Islet of Langerhans (tissue), 1 donor: ENCODE measurements around the gene USP6NL.
A peak's percentile ranks its signal among the peaks of the same experiment; 100 is the strongest.
"Not testable (repeated sequence)": the region's sequence is repeated elsewhere in the genome, so short reads cannot be mapped to it uniquely, and the experiment has no call there.

Source experiments
- FAIRE-seq: peaks from one replicate; lab custom pipeline; 2011; peaks lifted over from hg19 to GRCh38; lab: Jason Lieb, UNC

The USP6NL gene

GRCh38 chr10:11444155-11444530 lies 167.3 kb downstream of the USP6NL start:
- FAIRE-seq = no peak

DNA sequence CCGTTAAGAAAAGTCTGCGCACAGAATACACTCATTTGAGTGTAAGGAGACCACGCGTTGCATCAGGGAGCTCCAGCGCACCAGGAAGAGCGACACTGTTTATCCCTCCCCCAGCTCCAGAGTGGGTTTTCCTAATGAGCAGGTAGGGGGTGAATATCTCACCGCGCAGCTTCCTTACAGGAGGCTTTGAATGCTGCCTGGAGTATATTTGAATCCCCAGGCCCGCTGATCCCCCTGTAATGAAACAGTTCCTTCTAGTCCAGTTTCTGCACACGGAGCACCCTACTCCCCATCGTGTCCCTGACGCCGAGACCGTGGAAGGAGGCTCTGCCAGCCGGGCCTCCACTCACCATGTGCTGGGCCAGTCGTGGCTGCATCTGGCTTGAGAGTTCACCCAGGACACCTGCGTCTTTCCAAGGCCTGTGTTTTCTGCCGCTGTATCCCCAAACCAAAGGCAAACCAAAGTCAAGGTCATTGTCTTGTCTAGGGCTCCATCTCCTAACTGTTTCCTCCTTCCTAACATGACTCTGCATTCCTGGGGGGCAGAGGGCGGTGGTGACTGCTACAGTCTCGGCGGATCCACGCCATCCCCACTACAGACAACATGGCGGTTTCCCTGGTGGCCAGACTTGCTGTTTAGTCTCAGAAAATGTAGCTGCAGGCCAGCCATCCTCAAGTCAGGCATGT lies 167.8 kb downstream of the USP6NL start:
- no peak for FAIRE-seq

DNA sequence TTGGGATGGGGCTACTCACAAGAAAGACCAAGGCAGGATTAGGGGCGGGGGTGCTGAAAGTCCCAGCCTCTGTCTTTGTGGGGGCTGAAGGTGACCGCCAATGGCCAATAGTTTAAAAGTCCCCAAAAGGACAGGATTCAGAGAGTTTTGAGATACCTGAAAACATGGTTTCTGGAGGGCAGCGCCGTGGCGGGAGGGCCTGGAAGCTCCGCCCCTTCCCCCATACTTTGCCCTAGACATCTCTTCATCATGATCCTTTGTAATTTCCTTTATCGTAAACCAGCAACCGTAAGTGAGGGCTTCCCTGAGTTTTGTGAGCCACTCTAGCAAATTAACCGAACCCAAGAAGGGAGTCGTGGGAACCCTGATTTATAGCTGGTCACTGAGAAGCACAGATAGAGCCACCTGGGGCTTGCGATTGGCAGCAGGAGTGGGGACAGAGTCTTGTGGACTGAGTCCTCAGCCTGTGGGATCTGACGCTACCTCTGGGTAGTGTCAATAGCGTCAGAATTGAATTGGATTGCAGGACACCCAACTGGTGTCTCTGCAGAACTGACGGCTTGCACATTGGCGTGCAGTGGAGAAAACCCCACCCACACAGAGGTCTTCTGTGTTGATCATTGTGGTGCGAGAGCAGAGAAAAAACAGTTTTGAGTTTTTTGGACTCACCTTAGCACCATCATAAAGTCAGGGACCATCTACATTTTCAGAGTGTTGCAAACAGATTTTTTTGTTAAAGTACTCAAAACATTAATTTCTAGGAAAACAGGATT lies 169.3 kb downstream of the USP6NL start:
- FAIRE-seq = no peak

DNA sequence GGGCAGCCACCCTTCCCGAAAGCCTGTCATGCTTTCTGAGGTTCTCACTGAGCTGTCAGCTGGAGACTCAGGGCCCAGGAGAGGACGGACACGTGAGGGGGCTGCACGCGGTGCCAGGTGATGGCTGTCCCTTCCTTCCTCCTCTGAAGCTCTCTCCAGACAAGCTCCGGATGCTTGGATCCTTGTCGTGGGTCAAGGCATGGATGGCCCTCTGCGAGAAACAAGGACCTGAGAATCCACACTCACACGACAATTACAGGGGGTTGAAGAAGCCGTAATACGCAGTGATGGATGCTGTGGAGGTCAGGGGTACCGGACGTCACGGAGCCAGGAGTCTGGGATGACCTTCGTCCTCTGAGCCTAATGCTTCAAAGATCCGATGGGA lies 170.3 kb downstream of the USP6NL start:
- FAIRE-seq = no peak

- FAIRE-seq = no peak
Observed at GRCh38 chr10:11440250-11441150, 170.9 kb downstream of the USP6NL start.

DNA sequence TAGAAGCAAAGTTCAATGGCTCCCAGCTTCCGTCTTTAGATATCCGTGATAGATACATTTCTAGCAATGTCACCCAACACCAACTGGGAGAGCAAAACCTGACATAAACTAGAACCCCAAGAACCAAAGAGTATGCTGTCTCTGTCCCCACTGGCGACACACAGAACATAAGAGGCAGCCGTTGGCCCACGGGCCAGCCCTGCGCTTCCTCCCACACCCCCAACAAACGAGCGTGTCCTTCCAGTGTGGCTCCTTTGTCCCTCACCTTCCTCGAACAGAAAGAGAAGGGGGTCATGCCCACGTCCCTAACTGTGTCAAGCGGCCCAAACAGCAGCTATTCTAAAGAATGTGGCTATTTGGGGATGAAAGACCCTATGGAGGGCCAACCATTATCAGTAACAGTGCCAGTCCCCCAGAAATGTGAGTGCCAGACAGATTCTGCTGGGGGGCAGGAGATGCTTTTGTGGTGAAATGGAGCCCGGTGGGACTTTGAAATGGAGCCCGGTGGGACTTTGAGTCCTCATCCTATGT lies 171.9 kb downstream of the USP6NL start:
- FAIRE-seq = no peak

DNA sequence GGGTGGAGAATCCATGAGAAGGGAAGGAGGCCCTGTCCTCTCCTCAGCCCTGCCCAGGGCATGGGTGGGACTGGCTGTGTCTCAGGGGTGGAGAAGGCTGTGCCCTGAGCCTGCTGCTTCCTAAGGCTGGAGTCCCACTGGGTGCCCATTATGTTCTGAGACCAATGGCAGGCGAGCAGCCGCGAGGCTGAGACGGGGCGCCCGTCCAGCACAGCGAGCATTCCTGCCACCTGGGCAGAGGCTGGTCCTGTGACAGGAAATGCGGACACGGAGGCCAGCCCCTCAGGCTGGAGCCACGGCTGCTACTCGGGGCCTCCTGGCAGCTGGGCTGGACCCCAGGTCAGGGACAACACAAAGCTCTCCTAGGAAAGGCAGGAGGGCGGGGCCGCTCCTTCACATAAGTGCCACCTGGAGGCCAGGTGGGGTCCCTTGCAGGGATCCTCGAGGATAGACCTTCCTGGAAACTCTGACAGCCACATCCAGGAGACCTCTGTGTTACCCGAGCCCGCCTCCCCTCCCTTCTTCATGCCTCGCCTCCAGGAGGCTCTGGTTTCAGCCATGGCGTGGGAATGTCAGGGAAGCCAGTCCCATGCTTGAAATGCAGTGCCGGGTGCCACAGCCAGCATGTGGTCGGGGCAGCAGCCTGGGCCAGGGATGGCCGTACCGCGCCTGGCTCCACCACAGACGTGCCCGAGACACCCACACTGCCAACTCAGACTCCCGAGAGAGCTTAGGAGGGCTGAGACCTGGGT lies 173.9 kb downstream of the USP6NL start:
- FAIRE-seq = no peak

DNA sequence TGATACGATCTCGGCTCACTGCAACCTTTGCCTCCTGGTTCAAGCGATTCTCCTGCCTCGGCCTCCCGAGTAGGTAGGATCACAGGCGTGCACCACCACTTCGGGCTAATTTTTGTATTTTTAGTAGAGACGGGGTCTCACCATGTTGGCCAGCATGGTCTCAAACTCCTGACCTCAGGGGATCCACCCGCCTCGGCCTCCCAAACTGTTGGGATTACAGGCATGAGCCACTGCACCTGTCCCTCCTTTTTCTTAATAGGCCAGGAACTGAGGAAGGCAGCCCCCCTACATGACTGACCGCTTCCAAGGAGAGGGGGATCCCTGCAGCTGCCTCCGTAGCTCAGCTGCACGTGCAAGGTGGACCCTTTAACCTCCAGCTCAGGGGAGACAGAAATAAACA lies 175.0 kb downstream of the USP6NL start:
- FAIRE-seq = not testable (repeated sequence)

DNA sequence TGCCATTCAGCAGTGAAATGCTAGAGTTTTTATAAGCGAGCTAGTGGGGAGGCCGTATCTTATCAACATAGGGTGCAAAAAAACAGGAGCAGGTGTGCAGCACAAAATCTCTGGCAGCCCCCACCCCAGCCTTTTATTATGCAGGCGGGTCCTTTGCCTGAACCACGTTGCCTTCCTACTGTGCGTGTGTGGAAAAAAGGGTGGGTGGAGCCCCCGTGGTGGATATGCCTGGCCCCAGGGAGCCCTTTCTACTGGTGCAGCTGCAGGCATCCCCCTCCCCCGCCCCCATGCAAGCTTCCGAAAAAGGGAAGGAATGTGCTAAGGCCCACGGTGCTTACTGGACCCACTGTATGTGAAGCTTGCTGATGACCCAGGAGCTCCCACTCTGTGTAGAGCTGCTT lies 175.9 kb downstream of the USP6NL start:
- no peak for FAIRE-seq

DNA sequence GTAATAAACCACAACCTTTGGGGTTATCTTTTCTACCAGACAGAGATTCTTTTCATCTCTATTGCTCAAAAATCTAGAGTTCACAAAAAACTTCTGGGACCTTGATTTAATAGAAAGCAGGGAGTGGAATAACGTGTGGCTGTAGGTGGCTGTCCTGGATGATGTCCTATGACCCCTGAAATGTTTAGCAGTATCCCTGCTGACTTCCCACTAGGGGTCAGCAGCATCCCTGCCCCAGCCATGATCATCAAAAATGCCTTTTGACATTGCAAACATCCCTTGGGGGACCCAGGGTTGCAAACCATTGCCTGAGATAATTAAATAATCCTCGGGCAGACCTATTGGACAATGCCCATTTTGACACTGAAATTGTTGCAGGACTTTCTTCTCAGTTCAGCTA lies 177.1 kb downstream of the USP6NL start:
- no peak for FAIRE-seq

DNA sequence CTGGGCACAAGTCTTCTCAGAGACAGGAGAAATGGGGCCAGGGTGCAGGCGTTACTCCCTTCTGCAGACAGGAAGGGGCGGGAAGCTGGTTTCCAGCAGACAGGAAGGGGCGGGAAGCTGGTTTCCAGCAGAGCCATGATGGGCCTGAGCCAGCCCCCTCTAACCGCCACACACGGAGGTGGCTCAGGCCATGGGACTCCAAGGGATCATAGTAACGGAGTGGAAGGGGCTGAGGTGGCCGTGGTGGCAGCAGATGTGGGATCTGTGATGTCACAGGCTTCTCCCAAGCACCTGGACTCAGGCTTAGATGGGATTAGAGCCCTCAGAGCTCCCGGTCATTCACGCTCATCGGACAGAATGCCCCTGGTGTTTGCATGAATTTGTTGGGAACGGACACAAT lies 177.8 kb downstream of the USP6NL start:
- FAIRE-seq = no peak

- no peak for FAIRE-seq
Observed at GRCh38 chr10:11431216-11431555, 180.3 kb downstream of the USP6NL start.

DNA sequence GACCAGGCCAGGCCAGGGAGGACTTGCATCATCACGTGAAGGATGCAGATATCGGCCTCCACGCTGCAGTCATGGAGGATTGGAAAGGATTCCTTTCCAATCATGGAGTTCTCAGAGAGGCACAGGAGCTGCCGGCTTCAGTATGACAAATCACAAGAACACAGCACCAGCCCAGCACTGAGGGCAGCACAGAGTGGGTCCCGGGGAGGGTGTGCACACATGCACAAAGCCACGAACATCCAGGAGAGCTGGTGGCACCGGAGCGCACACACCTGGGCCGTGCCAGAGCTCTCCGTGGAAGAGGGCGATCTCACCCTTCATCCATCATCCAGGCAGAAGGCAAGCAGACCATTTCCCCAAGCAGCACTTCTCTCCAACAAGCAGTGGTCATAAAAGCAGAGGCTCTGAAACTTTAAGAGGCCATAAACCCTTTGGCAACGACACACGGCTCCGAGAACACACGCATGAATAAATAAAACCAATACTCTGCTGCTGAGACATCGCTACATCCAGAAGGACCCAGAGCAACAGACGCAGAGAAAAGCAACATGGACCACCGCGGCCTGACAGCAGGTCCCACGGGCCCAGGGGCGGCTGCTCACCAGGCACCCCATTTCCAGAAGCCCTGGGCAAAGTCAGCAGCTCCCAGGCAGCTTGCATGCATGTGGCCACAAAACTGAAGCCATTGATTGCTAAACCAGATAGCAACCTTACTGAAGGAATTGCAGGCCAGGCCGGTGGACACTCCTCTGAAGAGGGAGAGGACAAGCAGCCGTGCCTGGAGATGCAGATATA lies 180.8 kb downstream of the USP6NL start:
- FAIRE-seq = no peak

GRCh38 chr10:11429439-11430052 lies 181.9 kb downstream of the USP6NL start:
- FAIRE-seq = no peak

GRCh38 chr10:11425676-11426075 lies 185.8 kb downstream of the USP6NL start:
- no peak for FAIRE-seq

- FAIRE-seq = no peak
Observed at GRCh38 chr10:11425296-11425610, 186.2 kb downstream of the USP6NL start.

GRCh38 chr10:11424456-11425295 lies 186.8 kb downstream of the USP6NL start:
- FAIRE-seq = peak; percentile 90

DNA sequence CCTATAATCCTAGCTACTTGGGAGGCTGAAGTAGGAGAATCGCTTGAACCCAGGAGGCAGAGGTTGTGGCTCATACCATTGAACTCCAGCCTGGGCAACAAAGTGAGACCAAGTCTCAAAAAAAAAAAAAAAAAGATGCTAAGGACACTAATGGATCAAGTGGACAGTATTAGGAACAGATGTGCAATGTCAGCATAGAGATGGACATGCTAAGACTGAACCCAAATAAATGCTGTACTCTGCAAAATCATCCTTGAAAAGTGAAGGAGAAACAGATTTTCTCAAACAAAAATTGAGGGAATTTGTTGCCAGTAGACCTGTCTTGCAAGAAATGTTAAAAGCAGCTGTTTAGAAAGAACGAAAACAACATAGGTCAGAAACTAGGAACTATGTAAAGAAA lies 194.5 kb downstream of the USP6NL start:
- FAIRE-seq = no peak

DNA sequence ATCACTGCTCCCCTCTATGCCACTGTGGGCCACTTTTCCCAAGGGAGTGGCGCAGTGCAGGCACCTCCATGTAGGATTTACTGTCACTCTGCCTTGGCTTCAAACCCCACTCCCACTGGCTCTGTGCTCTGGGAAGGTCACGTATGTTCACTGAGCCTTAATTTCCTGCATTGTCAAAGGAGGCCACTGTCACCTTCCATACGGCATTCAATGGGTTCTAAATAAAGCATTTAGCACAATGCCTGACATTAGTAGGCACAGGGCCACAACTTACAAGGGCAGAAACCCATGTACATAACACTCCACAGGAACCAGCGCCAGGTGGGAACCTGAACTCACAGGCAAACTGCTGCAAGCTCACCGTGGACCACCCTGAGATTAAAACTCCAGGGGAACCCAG lies 196.4 kb downstream of the USP6NL start:
- no peak for FAIRE-seq
